SJSA1 (cell line): Measurements from ENCODE around the gene ST8SIA5. TPM values are rescaled to one million over a fixed set of nuclear protein-coding genes. Genes with fewer than 3 reads are reported as not detected.

ENCODE experiments used
- total RNA-seq: library from RNA; depleted of rRNA; stranded (reverse); fragments of >200 nt; shearing (Covaris generic); gene quantifications from 2 replicates; pipeline ENCODE4 v1.2.3, GENCODE V29; 2014; rRNA removed

The ST8SIA5 gene
- total RNA-seq, 1 experiment from 2014 or later = not detected

Other genes starting within 250 kb of the ST8SIA5 start
- not detected in 2 replicates for gene LOXHD1, start 99.8 kb downstream of the ST8SIA5 start, total RNA-seq
- gene PIAS2, start 160.5 kb upstream of the ST8SIA5 start, total RNA-seq = 13.8 and 16.9 TPM in 2 replicates
- gene KATNAL2, start 160.5 kb upstream of the ST8SIA5 start, total RNA-seq = 0.18 and 0.56 TPM in 2 replicates